Spleen (tissue), 11 donors: ENCODE measurements around the gene DUOX1. TPM values are rescaled to one million over a fixed set of nuclear protein-coding genes. Genes with fewer than 3 reads are reported as not detected.

Experiments used
- DNase-seq: peaks from one replicate; pipeline ENCODE4 v3.0.0-alpha.2; 2020
- H3K27ac ChIP-seq, 8 donors: fragments of 200-600 bp; sonication (generic) in 7 of 8; 1 replicate in 4 of 8; 2 replicates in 4 of 8; pipeline versions ENCODE4 v1.5.0 to v1.8.0; 2016 to 2021; ENCODE audit warnings: inconsistent platforms in 4 of 8, mild to moderate bottlenecking in 4 of 8, moderate library complexity in 1 of 8
- H3K27me3 ChIP-seq, 7 donors: fragments of 200-600 bp; sonication (generic) in 6 of 7; replicated peaks in 1 of 7; 1 replicate in 4 of 7; 2 replicates in 3 of 7; pipeline versions ENCODE4 v1.5.0 to v1.8.0; 2016 to 2021; ENCODE audit warnings: inconsistent platforms in 3 of 7, mild to moderate bottlenecking in 1 of 7
- H3K36me3 ChIP-seq, 6 donors: fragments of 200-600 bp; sonication (generic) in 5 of 6; 1 replicate in 4 of 6; 2 replicates in 2 of 6; pipeline versions ENCODE4 v1.5.0 to v1.8.0; 2016 to 2021; ENCODE audit warnings: inconsistent platforms in 2 of 6
- H3K4me1 ChIP-seq, 6 donors: fragments of 200-600 bp; sonication (generic) in 5 of 6; 1 replicate in 3 of 6; 2 replicates in 3 of 6; pipeline versions ENCODE4 v1.5.0 to v1.8.0; 2016 to 2021; ENCODE audit warnings: inconsistent platforms in 3 of 6
- H3K4me3 ChIP-seq, 8 donors: fragments of 200-600 bp; sonication (generic) in 7 of 8; 1 replicate in 4 of 8; 2 replicates in 4 of 8; pipeline versions ENCODE4 v1.5.0 to v1.8.0; 2016 to 2021; ENCODE audit warnings: inconsistent platforms in 4 of 8, mild to moderate bottlenecking in 4 of 8, moderate library complexity in 2 of 8
- H3K9me3 ChIP-seq, 8 donors: fragments of 200-600 bp; sonication (generic) in 7 of 8; 1 replicate in 4 of 8; 2 replicates in 4 of 8; pipeline versions ENCODE4 v1.5.0 to v1.8.0; 2016 to 2021; ENCODE audit warnings: inconsistent platforms in 4 of 8
- CTCF ChIP-seq, 11 experiments: fragments of 200-600 bp in 7 of 11; fragments of 450-650 bp in 4 of 11; sonication (generic) in 4 of 11; IDR thresholded peaks in 8 of 11; conservative IDR thresholded peaks in 3 of 11; 1 replicate in 7 of 11; 2 replicates in 4 of 11; pipeline versions ENCODE4 v1.4.0 to v1.8.0; 2016 to 2021; ENCODE audit warnings: antibody characterized with exemption in 11 of 11, inconsistent platforms in 4 of 11, mild to moderate bottlenecking in 1 of 11
- POLR2A ChIP-seq, 3 donors: fragments of 450-650 bp; IDR thresholded peaks; one replicate each; pipeline ENCODE4 v1.5.1; 2017; ENCODE audit warnings: antibody characterized with exemption in 3 of 3, mild to moderate bottlenecking in 1 of 3
- POLR2AphosphoS5 ChIP-seq, 3 donors: sonication (generic); formaldehyde crosslinking; IDR thresholded peaks; one replicate each; pipeline ENCODE4 v1.5.1; 2017; ENCODE audit warnings: antibody characterized with exemption in 3 of 3
- WGBS, 5 donors: extraction: QIAGEN DNeasy Blood & Tissue Kit in 3 of 5; methylation state at CpG; one replicate each; pipeline versions ENCODE4 v1.1.5 to v1.1.7; 2013 to 2018; 5-methylcytosine and 5-hydroxymethylcytosine counted together
- intact Hi-C: fragments of 100-400 bp; cut with DNase I; formaldehyde crosslinking; loops from one replicate; pipeline ENCODE4 v1.15.0; 2023; ENCODE audit warnings: low total_unique reads
- polyA plus RNA-seq, 3 donors: library from polyadenylated mRNA; stranded (reverse); fragments of 200-250 nt; gene quantifications; one replicate each; pipeline ENCODE4 v1.2.1, GENCODE V29; 2013
- total RNA-seq, 7 donors: library from RNA; depleted of rRNA in 3 of 7; stranded (reverse); fragments of >200 nt in 3 of 7; fragmentation: NEBNext Ultra II Directional in 4 of 7; extraction: Animal tissue kit (Norgen Biotek cat#: 25700) in 4 of 7; gene quantifications; one replicate each; pipeline versions ENCODE4 v1.1.0 to v1.2.1, GENCODE V29; 2016 to 2021
- donor health status: healthy with polysubstance abuse.
- donor health status: DM: no; HTN: no; CAD: no; lungs with moderate emphysema.
- donor health status: DM: no; HTN: no; CAD: no.
- donor health status: Bipolar disorder and iron deficiency.
- donor health status: healthy.
- donor health status: DM: no; HTN: no; CAD: no.
- donor health status: DM: yes; HTN: yes; CAD: no.

The DUOX1 gene
- total and polyA plus RNA-seq, 10 donors: 0.04 to 0.28 (median 0.09) TPM; not detected in 5

GRCh38 chr15:45171912-45172311, 42.1 kb downstream of the DUOX1 start:
- no peak overlapping the region for H3K4me3 ChIP-seq
- TF ChIP-seq POLR2AphosphoS5 (IDR thresholded peaks at IDR 0.05): no peak
- no peak overlapping the region for H3K27ac ChIP-seq
- H3K9me3 ChIP-seq: no peaks in the 10 kb centered on the region
- 85 to 97% (median 93%) methylated on average over 8 to 12 of the region's 12 CpGs for WGBS, 5 donors
- intact Hi-C loops: no loop called here
- H3K27me3 ChIP-seq: no peaks in the 10 kb centered on the region
- no peak for DNase-seq
- H3K4me1 ChIP-seq: peaks cover 0 to 19% (median 8%) of the 10 kb centered on the region in 6 donors
- peaks cover 0 to 5% (median 0%) of the 10 kb centered on the region in 6 donors for H3K36me3 ChIP-seq

GRCh38 chr15:45174069-45174468, 44.3 kb downstream of the DUOX1 start:
- Histone ChIP-seq H3K27ac (no peak overlapping the region), H3K9me3 (no peaks in the 10 kb centered on the region), H3K4me3 (no peak overlapping the region), H3K4me1 (peaks cover 0 to 11% (median 0%) of the 10 kb centered on the region in 6 donors), H3K27me3 (no peaks in the 10 kb centered on the region), H3K36me3 (peaks cover 0 to 5% (median 0%) of the 10 kb centered on the region in 6 donors)
- no peak for DNase-seq
- WGBS, 5 donors: 81 to 90% (median 88%) methylated on average over 6 of the region's 6 CpGs
- intact Hi-C loops: no loop called here
- no peak for TF ChIP-seq CTCF (IDR thresholded peaks at IDR 0.05 in 8 of 11, conservative IDR thresholded peaks at IDR 0.05 in 3 of 11)
- no peak for TF ChIP-seq POLR2A (IDR thresholded peaks at IDR 0.05)
- TF ChIP-seq POLR2AphosphoS5 (IDR thresholded peaks at IDR 0.05): no peak

GRCh38 chr15:45174577-45174976, 44.8 kb downstream of the DUOX1 start:
- no peak for TF ChIP-seq CTCF (IDR thresholded peaks at IDR 0.05 in 8 of 11, conservative IDR thresholded peaks at IDR 0.05 in 3 of 11)
- no peak for TF ChIP-seq POLR2AphosphoS5 (IDR thresholded peaks at IDR 0.05)
- no peak for TF ChIP-seq POLR2A (IDR thresholded peaks at IDR 0.05)
- Histone ChIP-seq H3K27ac (no peak overlapping the region), H3K4me3 (no peak overlapping the region), H3K9me3 (no peaks in the 10 kb centered on the region), H3K36me3 (peaks cover 0 to 5% (median 0%) of the 10 kb centered on the region in 6 donors), H3K4me1 (peaks cover 0 to 11% (median 0%) of the 10 kb centered on the region in 6 donors), H3K27me3 (no peaks in the 10 kb centered on the region)
- no peak for DNase-seq
- 84 to 97% (median 89%) methylated on average over 2 of the region's 2 CpGs for WGBS, 5 donors
- intact Hi-C loops: no loop called here

- H3K27ac ChIP-seq: no peak overlapping the region
- peak; percentile 9 for DNase-seq
Measured at GRCh38 chr15:45177285-45177684, 47.5 kb downstream of the DUOX1 start.

More at GRCh38 chr15:45177285-45177684, 47.5 kb downstream of the DUOX1 start:
- no peak for TF ChIP-seq CTCF (IDR thresholded peaks at IDR 0.05 in 8 of 11, conservative IDR thresholded peaks at IDR 0.05 in 3 of 11)
- TF ChIP-seq POLR2AphosphoS5 (IDR thresholded peaks at IDR 0.05): no peak
- no peak for TF ChIP-seq POLR2A (IDR thresholded peaks at IDR 0.05)
- H3K4me3 ChIP-seq: no peak overlapping the region
- H3K4me1 ChIP-seq: peaks cover 0 to 27% (median 6%) of the 10 kb centered on the region in 6 donors
- intact Hi-C loops: no loop called here
- 62 to 96% (median 83%) methylated on average over 3 of the region's 3 CpGs for WGBS, 5 donors
- H3K36me3 ChIP-seq: no peaks in the 10 kb centered on the region
- no peaks in the 10 kb centered on the region for H3K27me3 ChIP-seq
- H3K9me3 ChIP-seq: no peaks in the 10 kb centered on the region
